ENCODE data around the gene SLC4A4.

DNA sequence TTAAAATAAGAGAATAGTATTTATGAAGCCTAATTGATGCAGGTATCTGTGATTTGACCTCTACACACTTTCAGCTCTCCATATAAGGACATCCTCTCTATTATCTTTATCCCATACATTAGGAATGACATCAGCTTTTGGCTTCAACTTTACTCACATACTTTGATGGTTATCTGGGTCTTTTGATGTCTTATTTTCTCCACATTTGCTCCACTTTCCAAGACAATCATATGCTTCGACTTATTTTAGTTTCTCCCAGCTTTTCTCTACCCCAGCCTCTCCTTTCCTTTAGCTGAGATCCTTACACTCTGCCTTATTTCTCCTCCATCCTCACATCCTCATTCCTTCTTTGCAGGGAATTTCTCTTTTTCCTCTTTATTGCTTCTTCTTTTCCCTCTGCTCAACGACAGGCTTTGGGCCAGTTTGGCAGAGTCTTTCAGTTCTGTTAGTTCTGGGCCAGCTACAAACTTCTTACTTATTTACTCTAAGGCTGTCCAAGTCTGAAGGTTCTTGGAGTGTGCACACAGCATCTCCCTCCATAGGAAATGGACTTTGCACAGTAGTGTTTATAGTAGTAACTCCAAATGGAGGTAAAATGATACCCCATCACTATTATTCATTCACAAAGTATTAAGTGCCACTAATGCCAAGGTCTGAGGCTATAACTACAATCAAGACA lies 50.5 kb downstream of the SLC4A4 start:
- no peak for TF ChIP-seq CTCF (IDR thresholded peaks at IDR 0.05; ENCODE audit: insufficient read depth, low read depth, low read length)
- no peak for TF ChIP-seq EZH2 (IDR thresholded peaks at IDR 0.05; ENCODE audit: insufficient read depth, low read length)
